Tibial nerve (tissue), 3 donors: ENCODE results near the gene GPC3.

Experiments used
- CTCF ChIP-seq, 5 experiments: fragments of 200-600 bp in 3 of 5; fragments of 450-650 bp in 2 of 5; sonication (generic) in 3 of 5; IDR thresholded peaks; one replicate each; pipeline ENCODE4 v1.5.1; 2016 to 2019; ENCODE audit warnings: antibody characterized with exemption in 5 of 5, mild to moderate bottlenecking in 3 of 5, moderate library complexity in 2 of 5
- POLR2A ChIP-seq, 2 donors: fragments of 450-650 bp; IDR thresholded peaks; one replicate each; pipeline ENCODE4 v1.6.1; 2017; ENCODE audit warnings: antibody characterized with exemption in 2 of 2, mild to moderate bottlenecking in 2 of 2, moderate library complexity in 2 of 2

GRCh38 chrX:133575501-133576136, 409.8 kb downstream of the GPC3 start:
- no peak for TF ChIP-seq CTCF (IDR thresholded peaks at IDR 0.05)
- no peak for TF ChIP-seq POLR2A (IDR thresholded peaks at IDR 0.05)
